Stimulated activated CD4-positive, alpha-beta T cell treated with anti-CD3 and anti-CD28 coated beads, Interleukin-15, amount 100 ng/mL, for 24 hours (primary cell): Measurements from ENCODE around the gene SERPINA10.

ENCODE experiments used
- DNase-seq: peaks from one replicate; pipeline ENCODE4 v3.0.0-alpha.2; 2020

Gene SERPINA10

GRCh38 chr14:94292872-94293577, at the start of gene SERPINA10:
SERPINA10 (minus strand) TSS chr14:94293268; CDS start chr14:94290593, 2,675 bp downstream.
- no peak for DNase-seq

GRCh38 chr14:94342334-94342934, 49.4 kb upstream of the SERPINA10 start:
- DNase-seq, result peak; percentile 36

- peak; percentile 13 for DNase-seq
Measured at GRCh38 chr14:94341656-94342333, 48.7 kb upstream of the SERPINA10 start.

GRCh38 chr14:94340533-94340932, 47.5 kb upstream of the SERPINA10 start:
- no peak for DNase-seq

- DNase-seq, result no peak
Measured at GRCh38 chr14:94338023-94338422, 45.0 kb upstream of the SERPINA10 start.

- DNase-seq, result peak; percentile 16
Measured at GRCh38 chr14:94337274-94337673, 44.2 kb upstream of the SERPINA10 start.

GRCh38 chr14:94334872-94335271, 41.8 kb upstream of the SERPINA10 start:
- DNase-seq, result no peak

GRCh38 chr14:94332587-94332986, 39.5 kb upstream of the SERPINA10 start:
- DNase-seq, result no peak

- no peak for DNase-seq
Measured at GRCh38 chr14:94332063-94332583, 39.1 kb upstream of the SERPINA10 start.

GRCh38 chr14:94331462-94331861, 38.4 kb upstream of the SERPINA10 start:
- no peak for DNase-seq

- no peak for DNase-seq
Measured at GRCh38 chr14:94330857-94331256, 37.8 kb upstream of the SERPINA10 start.

- no peak for DNase-seq
Measured at GRCh38 chr14:94330432-94330831, 37.4 kb upstream of the SERPINA10 start.

- no peak for DNase-seq
Measured at GRCh38 chr14:94329857-94330256, 36.8 kb upstream of the SERPINA10 start.

GRCh38 chr14:94328196-94328595, 35.1 kb upstream of the SERPINA10 start:
- DNase-seq, result no peak

GRCh38 chr14:94322648-94323570, 29.8 kb upstream of the SERPINA10 start, which contains the start of gene SERPINA6:
SERPINA6 (minus strand) TSS chr14:94323336; CDS start chr14:94314648, 8,688 bp downstream.
- no peak for DNase-seq

GRCh38 chr14:94321421-94322271, 28.6 kb upstream of the SERPINA10 start:
- no peak for DNase-seq

- DNase-seq, result no peak
Measured at GRCh38 chr14:94320243-94320642, 27.2 kb upstream of the SERPINA10 start.

GRCh38 chr14:94317259-94317658, 24.2 kb upstream of the SERPINA10 start:
- DNase-seq, result no peak

GRCh38 chr14:94316692-94317091, 23.6 kb upstream of the SERPINA10 start:
- no peak for DNase-seq

GRCh38 chr14:94314890-94315289, 21.8 kb upstream of the SERPINA10 start:
- no peak for DNase-seq

GRCh38 chr14:94313991-94314655, 21.1 kb upstream of the SERPINA10 start:
- DNase-seq, result no peak
